Glomerular endothelial cell (primary cell): ENCODE data around the gene GJE1. TPM values are rescaled to one million over a fixed set of nuclear protein-coding genes. Genes with fewer than 3 reads are reported as not detected.

ENCODE experiments used
- DNase-seq: peaks from one replicate; pipeline ENCODE4 v3.0.0-alpha.2; 2011; ENCODE audit warnings: low read depth, low spot score; ENCODE audit errors: extremely low read depth
- total RNA-seq: library from RNA; depleted of rRNA; stranded (reverse); fragments of >200 nt; gene quantifications from 2 replicates; pipeline ENCODE4 v1.2.3, GENCODE V29; 2015

GJE1 gene
- total RNA-seq, 1 donor from 2014 or later = not detected

DNA sequence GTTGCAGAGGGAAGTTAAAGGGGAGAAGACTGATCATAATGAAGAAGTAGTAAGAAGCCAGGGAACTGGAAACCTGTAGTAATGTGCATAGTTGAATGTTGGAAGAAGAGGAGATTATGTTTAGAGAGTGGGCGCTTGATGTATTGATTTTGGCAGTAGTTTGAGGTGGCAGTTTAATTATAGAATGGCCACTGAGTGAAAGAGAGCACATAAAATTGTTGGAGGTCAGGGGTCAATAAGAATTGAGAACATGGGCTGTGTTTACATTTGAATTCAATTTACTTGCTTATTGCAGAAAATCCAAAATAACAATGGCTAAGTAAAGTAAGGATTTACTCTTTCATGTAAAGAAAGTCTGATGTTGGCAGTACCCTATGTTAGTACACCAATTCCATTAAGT lies 30.1 kb downstream of the GJE1 start:
- no peak for DNase-seq

DNA sequence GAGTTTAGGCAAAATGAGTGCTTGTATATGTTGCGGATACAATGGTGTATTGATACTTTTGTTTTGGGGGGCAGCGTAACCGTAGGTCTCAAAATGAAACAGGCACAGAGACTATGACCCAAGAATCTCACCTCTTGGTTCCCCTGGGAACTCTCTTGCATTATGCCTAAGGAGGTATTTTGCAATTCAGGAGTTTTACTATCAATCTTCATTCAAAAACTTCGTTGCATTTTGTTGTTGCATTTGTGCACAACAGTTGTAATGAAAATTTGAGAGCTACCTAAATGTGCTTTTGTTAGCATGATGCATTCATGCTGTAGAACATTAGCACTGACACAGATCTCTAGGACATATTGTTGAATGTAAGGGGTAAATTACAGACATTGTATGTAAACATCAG lies 32.5 kb downstream of the GJE1 start:
- DNase-seq = no peak

DNA sequence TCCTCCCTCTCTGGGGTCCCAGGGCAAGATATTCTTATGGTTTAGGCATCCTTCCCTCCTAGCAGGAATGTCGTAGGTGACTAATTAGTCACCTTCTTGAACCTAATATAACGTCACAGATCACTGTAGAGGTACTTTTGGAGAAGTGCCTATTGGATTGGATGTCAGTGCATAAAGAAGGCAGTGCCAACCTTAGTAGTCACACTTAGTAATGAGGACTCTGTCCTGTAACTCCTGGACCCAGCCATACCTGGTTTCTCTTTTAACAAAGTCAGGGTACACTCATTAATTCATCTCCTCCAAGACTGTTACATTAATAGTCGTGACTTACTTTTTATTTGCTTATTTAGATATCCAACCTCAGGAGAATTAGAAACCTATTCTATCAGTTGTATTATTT lies 34.3 kb downstream of the GJE1 start:
- no peak for DNase-seq

DNA sequence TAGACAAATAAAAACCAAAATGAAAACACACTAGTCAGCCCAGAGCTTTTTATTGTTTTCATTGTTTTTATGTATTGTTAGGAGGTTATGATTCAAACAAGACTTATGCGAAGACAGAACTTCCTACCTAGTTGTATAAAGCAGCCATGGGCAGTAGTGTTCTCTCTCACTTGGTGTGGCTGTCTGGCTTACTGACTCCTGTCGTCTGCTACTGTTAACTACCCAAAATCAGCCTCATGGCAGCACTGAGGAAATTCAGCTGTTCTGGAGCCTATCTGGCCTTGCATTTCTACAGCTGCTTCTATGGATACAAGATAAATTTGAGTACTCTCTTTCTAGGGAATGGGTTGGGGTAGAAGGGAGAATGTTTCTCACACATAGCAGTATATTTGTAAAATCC lies 34.8 kb downstream of the GJE1 start:
- DNase-seq = no peak

DNA sequence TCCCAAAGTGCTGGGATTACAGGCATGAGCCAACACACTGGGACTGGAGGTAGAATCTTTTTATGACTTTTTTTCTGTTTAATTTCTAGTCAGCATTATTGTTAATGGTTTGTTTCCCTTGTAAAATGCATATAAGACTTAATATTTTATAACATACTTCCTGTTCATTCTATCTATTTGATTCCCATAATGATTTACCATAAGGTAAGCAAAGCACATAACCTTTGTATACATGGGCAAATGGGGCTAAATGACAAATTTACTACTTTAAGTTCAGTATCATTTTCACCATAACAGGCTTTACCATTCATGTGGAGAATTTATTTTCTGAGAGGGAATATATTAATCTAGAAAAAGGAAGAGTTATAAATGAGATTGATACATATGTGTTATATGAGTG lies 38.6 kb downstream of the GJE1 start:
- DNase-seq = no peak

DNA sequence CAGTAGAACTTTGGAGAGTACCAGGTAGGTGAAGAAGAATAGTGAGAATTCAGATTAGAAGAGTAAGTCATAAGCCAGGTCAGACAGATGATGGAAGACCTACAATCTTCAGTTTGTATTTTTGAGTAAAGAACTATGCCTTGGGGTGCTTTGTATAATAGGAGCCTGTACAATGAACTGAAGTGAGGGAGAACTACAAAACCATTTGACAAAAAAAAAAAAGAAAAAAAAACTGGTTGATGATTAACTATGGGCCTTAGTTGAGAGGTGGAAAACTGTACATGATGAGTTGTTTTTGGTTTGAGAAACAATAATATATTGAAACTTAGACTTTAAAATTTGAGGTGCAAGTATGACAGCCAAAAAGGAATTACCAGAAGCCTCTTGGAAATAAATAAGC lies 40.0 kb downstream of the GJE1 start:
- no peak for DNase-seq

DNA sequence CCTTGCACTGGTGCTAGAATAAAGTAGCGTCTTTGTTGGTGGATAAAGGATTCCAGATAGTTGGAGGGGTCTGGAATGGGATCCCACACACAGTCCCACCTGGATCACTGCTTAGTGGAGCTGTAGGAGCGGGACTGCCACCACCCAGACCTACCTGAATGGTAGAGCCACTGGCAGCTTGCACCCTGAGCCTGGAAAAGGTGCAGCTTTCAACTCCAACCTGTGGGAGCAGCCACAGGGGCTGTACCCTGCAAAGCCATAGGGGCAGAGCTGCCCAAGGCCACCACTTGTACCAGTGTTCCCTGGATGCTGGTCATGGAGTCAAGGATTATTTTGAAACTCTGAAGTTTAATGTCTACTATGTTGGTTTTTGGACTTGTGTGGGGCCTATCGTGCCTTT lies 41.3 kb downstream of the GJE1 start:
- DNase-seq = no peak

DNA sequence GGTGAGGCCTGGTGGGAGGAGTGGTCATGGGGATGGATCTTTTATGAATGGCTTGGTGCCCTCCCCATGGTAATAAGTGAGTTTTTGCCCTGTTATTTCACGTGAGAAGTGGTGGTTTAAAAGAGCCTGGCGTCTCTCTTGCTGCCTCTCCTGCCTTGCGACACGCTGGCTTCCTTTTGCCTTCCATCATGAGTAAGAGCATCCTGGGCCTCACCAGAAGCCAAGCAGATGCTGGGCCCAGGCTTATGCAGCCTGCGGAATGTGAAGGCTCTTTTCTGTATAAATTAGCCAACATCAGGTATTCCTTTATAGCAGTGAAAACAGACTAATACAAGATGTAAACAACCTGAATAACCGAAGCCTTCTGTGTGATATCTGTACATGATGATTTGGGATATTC lies 42.0 kb downstream of the GJE1 start:
- no peak for DNase-seq

DNA sequence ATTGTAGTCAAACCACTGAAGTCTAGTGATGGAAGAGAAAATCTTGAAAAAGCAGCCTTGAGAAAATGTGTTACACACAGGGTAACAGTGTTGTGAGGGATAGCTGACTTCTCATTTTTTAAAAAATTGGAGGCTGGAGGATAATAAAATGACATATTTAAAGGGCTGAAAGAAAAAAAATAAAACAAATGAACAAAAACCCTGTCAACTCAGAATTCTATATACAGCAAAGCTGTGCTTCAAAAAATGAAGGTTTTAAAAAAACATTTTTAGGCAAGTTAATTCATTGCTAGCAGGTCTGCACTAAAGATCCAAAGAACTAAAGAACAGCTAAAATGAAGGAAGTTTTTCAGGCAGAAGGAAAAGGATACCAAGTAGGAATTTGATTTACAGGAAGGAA lies 45.4 kb downstream of the GJE1 start:
- no peak for DNase-seq

DNA sequence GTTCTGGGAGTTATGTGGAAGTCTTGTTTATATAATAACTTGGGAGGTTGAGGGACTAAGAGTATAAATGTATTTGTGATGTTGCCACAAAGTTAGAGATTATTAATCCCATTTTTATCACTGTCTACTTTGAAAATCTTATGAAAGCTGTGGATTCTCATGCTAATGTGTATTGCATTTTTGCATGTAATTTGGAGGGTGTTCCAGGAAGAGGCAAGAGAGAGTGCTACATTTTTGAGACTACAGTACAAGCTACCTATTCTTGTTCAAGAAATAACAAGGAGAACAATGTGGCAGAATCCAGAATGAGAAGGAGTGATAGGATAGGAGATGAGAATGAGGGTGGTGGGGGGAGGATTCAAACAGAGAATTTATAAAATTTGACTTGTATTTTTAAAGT lies 49.3 kb downstream of the GJE1 start:
- DNase-seq = no peak

DNA sequence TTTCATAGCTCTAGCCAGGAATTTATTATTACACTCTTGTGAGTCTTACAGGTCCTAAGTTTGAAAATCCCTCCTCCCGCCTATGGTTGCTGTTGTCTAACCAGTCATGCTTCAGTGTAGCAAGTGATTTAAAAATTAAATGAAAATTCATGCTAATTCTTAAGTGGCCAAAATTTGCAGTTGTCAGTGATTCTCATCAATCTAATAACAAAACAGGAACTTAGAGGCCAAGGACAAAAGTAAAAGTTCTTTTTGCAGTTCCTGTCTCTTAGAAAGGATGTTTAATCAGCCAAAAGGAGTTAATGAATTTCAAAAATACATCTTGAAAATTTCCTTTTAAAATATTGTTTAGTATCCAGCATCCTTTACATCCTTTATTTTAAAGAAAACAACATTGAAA lies 50.6 kb downstream of the GJE1 start:
- no peak for DNase-seq

DNA sequence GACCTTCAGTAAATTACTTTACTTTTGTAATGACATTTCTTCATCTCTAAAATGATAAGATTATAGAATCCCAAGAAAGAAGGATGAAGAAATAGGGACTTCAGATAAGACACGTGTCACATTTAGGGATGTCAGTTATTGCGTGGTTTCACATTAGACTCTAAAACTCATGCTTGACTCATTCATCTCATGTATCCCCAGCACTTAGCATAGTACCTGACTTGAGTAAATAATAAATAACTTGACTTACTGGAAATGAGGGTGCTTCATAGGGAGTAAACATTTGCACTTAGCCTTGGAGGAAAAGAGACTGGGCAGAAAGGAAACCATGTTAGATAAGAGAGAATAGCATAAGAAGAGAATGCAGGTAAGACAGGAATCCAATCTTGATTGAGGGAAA lies 51.6 kb downstream of the GJE1 start:
- DNase-seq = no peak

Other genes with a start within 250 kb of the GJE1 start
- not detected in 2 replicates for gene NMBR, start 14.2 kb downstream of the GJE1 start, total RNA-seq
- gene VTA1, start 14.3 kb downstream of the GJE1 start, total RNA-seq = 37.7 and 50.2 TPM in 2 replicates
- gene ADGRG6, start 169.1 kb downstream of the GJE1 start, total RNA-seq = 65.2 and 79.5 TPM in 2 replicates